HepG2 (cell line): ENCODE measurements around the gene TXNDC16. TPM values are rescaled to one million over a fixed set of nuclear protein-coding genes. Genes with fewer than 3 reads are reported as not detected.
A peak's percentile ranks its signal among the peaks of the same experiment; 100 is the strongest.
"Not testable (repeated sequence)": the region's sequence is repeated elsewhere in the genome, so short reads cannot be mapped to it uniquely, and the experiment has no call there.

ENCODE experiments used
- ATAC-seq: fragments of 200-7000 bp; cut with Tn5 transposase; 3 replicates; pipeline ENCODE4 v1.9.1; 2020; ENCODE audit warnings: mild to moderate bottlenecking, moderate library complexity
- BruUV-seq: library from RNA; stranded (reverse); fragments of 400-500 nt; replicated peaks from 2 replicates; lab custom pipeline; 2021; lab: Mats Ljungman, UMichigan
- CTCF ChIA-PET: fragments of 300-600 bp; formaldehyde crosslinking; extraction: SDS; loops from one replicate; lab custom pipeline; 2021; ENCODE audit warnings: low total read pairs, inconsistent platforms, low intra/inter-chr PET ratio; lab: Yijun Ruan, JAX
- POLR2A ChIA-PET: fragments of 350-600 bp; sonication (Branson Sonifier 250); formaldehyde crosslinking; loops from one replicate; lab custom pipeline; 2020; ENCODE audit warnings: antibody characterized with exemption, inconsistent platforms; lab: Yijun Ruan, JAX
- DNase-seq: peaks from one replicate; pipeline ENCODE4 v3.0.0-alpha.2; 2015; ENCODE audit warnings: low spot score
- FAIRE-seq: peaks from 3 replicates; lab custom pipeline; 2011; peaks lifted over from hg19 to GRCh38; lab: Jason Lieb, UNC
- H2AFZ ChIP-seq: one replicate; pipeline ENCODE4 v1.6.1; 2011; ENCODE audit warnings: low read length, inconsistent platforms
- H3K27ac ChIP-seq: fragments of 300-600 bp; 3 replicates; pipeline ENCODE4 v1.8.0; 2011; ENCODE audit warnings: mixed run types, mild to moderate bottlenecking, mixed read lengths, low read length, inconsistent platforms; ENCODE audit not compliant: insufficient read depth; ENCODE audit errors: extremely low read length
- H3K27me3 ChIP-seq, 2 experiments: fragments of 200-600 bp in 1 of 2; 2 replicates in 1 of 2; 3 replicates in 1 of 2; pipeline versions ENCODE4 v1.6.0 to v1.8.0; 2011; ENCODE audit warnings: low read length in 2 of 2, mild to moderate bottlenecking in 2 of 2, moderate library complexity in 2 of 2, inconsistent platforms in 1 of 2; ENCODE audit not compliant: insufficient read depth in 2 of 2, control insufficient read depth in 1 of 2
- H3K36me3 ChIP-seq, 2 experiments: fragments of 200-600 bp in 1 of 2; replicated peaks in 1 of 2; 2 replicates in 1 of 2; 3 replicates in 1 of 2; pipeline versions ENCODE4 v1.5.1 to v1.8.0; 2011; ENCODE audit warnings: low read length in 2 of 2, inconsistent platforms in 1 of 2; ENCODE audit not compliant: insufficient read depth in 2 of 2, control insufficient read depth in 1 of 2
- H3K4me1 ChIP-seq: 2 replicates; pipeline ENCODE4 v1.5.1; 2012; ENCODE audit warnings: low read length, inconsistent platforms; ENCODE audit not compliant: insufficient read depth
- H3K4me2 ChIP-seq: 2 replicates; pipeline ENCODE4 v1.6.0; 2011; ENCODE audit warnings: low read depth, low read length, inconsistent platforms
- H3K4me3 ChIP-seq, 3 experiments: fragments of 200-600 bp in 1 of 3; sonication (generic), shearing (Covaris generic) in 1 of 3; replicated peaks in 1 of 3; 2 replicates each; pipeline ENCODE4 v1.5.1; 2011 to 2016; ENCODE audit warnings: low read length in 3 of 3, inconsistent platforms in 2 of 3, low read depth in 2 of 3, mild to moderate bottlenecking in 2 of 3, control low read depth in 1 of 3, mixed read lengths in 1 of 3; ENCODE audit not compliant: insufficient read depth in 1 of 3
- H3K79me2 ChIP-seq: one replicate; pipeline ENCODE4 v1.6.1; 2011; ENCODE audit warnings: low read length, inconsistent platforms; ENCODE audit not compliant: insufficient read depth
- H3K9ac ChIP-seq: 2 replicates; pipeline ENCODE4 v1.6.0; 2011; ENCODE audit warnings: mild to moderate bottlenecking, low read depth, low read length, inconsistent platforms; ENCODE audit not compliant: insufficient read depth
- H3K9me3 ChIP-seq: 2 replicates; pipeline ENCODE4 v1.5.1; 2012; ENCODE audit warnings: mild to moderate bottlenecking, low read length
- H4K20me1 ChIP-seq: 2 replicates; pipeline ENCODE4 v1.6.0; 2011; ENCODE audit warnings: inconsistent platforms, mild to moderate bottlenecking, low read length, moderate library complexity; ENCODE audit not compliant: insufficient read depth
- ZNF136 ChIP-seq: sonication (generic); formaldehyde crosslinking; IDR thresholded peaks from 2 replicates; pipeline ENCODE4 v1.8.1; 2022; ENCODE audit warnings: low read depth, mild to moderate bottlenecking, moderate library complexity, missing genetic modification reagents
- WGBS: methylation state at CpG from one replicate; pipeline ENCODE4 v1.1.6; 2017; ENCODE audit warnings: low lambda C conversion rate; 5-methylcytosine and 5-hydroxymethylcytosine counted together
- in situ Hi-C: cut with HindIII; loops from 2 replicates; pipeline ENCODE4 v1.10.0; 2017; ENCODE audit warnings: low pct_unique_long_range_greater_than_20kb; ENCODE audit not compliant: extremely low pct_ligation_motif_present
- intact Hi-C: fragments of 100-400 bp; cut with micrococcal nuclease; formaldehyde crosslinking; loops from one replicate; pipeline ENCODE4 v1.10.0; 2022; ENCODE audit not compliant: unreplicated experiment
- polyA plus RNA-seq, 8 experiments: library from polyadenylated mRNA; depleted of rRNA in 3 of 8; stranded (reverse) in 7 of 8; unstranded in 1 of 8; fragments of >200 nt; fragmentation: Illumina TruSeq in 4 of 8; extraction: Trizol in 4 of 8; gene quantifications; 2 replicates each; pipeline versions ENCODE4 v1.2.1 to v1.2.3, GENCODE V29; 2011 to 2016; ENCODE audit warnings: low read depth in 4 of 8, missing spikeins in 1 of 8, mixed read lengths in 1 of 8; ENCODE audit not compliant: insufficient read depth in 1 of 8
- total RNA-seq, 5 experiments: library from RNA; depleted of rRNA; stranded (reverse); fragments of >200 nt; fragmentation: Illumina TruSeq; extraction: Trizol; gene quantifications; 2 replicates each; pipeline ENCODE4 v1.2.3, GENCODE V29; 2016; ENCODE audit warnings: low read depth in 1 of 5
- TF ChIP-seq, protein P1 (sequence below): sonication (generic); formaldehyde crosslinking; IDR thresholded peaks from 2 replicates; pipeline ENCODE4 v1.5.0; 2020; ENCODE audit warnings: missing genetic modification reagents
- TF ChIP-seq, protein P2 (sequence below): sonication (generic); formaldehyde crosslinking; IDR thresholded peaks from 2 replicates; pipeline ENCODE4 v1.4.0; 2020; ENCODE audit warnings: missing genetic modification reagents

Gene TXNDC16
- total and polyA plus RNA-seq, 2 of the 13 experiments (the other 11 are each of a cell fraction or from before 2014, with no cell fraction given): 4.6 to 6.2 TPM

DNA sequence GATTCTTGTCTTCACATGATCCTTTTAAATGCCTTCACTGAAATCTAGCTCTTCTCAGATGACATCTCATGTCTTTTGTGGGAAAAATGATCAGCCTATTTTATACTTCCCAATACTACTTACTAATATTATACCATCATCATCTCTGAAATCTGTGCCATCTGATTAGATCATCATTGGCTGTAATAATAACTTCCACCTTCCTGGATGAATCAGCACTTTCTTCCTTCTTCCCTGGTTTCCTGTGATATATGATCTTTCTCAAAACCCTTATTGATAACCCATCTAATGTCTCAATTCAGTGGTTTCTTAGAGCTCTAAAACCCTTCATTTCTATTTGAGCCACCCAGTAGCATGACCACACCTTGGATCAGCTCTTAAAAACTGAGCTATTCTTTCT lies 31.2 kb upstream of the TXNDC16 start:
- CTCF ChIA-PET: no interaction called here
- no peak overlapping the region for H3K4me3 ChIP-seq
- H3K9me3 ChIP-seq: no peaks in the 10 kb centered on the region
- no peaks in the 10 kb centered on the region for H3K27me3 ChIP-seq
- no peak for ATAC-seq
- POLR2A ChIA-PET: no interaction called here
- H2AFZ ChIP-seq: no peak overlapping the region
- no peak overlapping the region for H3K4me2 ChIP-seq
- TF ChIP-seq, protein P1, sequence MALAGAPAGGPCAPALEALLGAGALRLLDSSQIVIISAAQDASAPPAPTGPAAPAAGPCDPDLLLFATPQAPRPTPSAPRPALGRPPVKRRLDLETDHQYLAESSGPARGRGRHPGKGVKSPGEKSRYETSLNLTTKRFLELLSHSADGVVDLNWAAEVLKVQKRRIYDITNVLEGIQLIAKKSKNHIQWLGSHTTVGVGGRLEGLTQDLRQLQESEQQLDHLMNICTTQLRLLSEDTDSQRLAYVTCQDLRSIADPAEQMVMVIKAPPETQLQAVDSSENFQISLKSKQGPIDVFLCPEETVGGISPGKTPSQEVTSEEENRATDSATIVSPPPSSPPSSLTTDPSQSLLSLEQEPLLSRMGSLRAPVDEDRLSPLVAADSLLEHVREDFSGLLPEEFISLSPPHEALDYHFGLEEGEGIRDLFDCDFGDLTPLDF (CRISPR knock-in tag): no peak
- TF ChIP-seq, protein P2, sequence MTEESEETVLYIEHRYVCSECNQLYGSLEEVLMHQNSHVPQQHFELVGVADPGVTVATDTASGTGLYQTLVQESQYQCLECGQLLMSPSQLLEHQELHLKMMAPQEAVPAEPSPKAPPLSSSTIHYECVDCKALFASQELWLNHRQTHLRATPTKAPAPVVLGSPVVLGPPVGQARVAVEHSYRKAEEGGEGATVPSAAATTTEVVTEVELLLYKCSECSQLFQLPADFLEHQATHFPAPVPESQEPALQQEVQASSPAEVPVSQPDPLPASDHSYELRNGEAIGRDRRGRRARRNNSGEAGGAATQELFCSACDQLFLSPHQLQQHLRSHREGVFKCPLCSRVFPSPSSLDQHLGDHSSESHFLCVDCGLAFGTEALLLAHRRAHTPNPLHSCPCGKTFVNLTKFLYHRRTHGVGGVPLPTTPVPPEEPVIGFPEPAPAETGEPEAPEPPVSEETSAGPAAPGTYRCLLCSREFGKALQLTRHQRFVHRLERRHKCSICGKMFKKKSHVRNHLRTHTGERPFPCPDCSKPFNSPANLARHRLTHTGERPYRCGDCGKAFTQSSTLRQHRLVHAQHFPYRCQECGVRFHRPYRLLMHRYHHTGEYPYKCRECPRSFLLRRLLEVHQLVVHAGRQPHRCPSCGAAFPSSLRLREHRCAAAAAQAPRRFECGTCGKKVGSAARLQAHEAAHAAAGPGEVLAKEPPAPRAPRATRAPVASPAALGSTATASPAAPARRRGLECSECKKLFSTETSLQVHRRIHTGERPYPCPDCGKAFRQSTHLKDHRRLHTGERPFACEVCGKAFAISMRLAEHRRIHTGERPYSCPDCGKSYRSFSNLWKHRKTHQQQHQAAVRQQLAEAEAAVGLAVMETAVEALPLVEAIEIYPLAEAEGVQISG: no peak
- no peaks in the 10 kb centered on the region for H4K20me1 ChIP-seq
- H3K79me2 ChIP-seq: no peaks in the 10 kb centered on the region
- no peaks in the 10 kb centered on the region for H3K4me1 ChIP-seq
- FAIRE-seq: no peak
- H3K27ac ChIP-seq: no peak overlapping the region
- no peak overlapping the region for H3K9ac ChIP-seq
- no TSS peak for BruUV-seq
- in situ Hi-C loops: no loop called here
- H3K36me3 ChIP-seq: no peaks in the 10 kb centered on the region
- intact Hi-C loops: no loop called here
- no peak for DNase-seq

DNA sequence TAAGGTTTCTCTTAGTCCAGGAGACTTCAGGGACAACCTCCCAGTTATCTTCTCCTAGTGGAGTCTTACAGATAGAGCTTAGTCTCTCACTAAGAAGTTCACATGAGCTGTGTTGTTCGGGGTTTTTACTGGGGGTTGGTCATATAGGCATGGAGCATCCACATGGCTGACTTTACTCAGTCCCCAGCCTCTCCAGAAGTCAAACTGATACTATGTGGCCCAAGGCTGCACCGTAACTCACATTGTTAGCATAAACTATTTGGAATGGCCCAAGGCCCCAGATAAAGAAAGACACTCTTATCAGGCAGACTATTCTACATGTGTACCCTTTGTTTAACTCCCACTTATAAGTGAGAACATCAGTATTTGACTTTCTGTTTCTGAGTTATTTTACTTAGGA lies 23.6 kb upstream of the TXNDC16 start:
- no TSS peak for BruUV-seq
- peaks cover 16% of the 10 kb centered on the region for H3K9me3 ChIP-seq
- no peaks in the 10 kb centered on the region for H3K36me3 ChIP-seq
- no peak overlapping the region for H2AFZ ChIP-seq
- DNase-seq (no peak), FAIRE-seq (no peak), ATAC-seq (peak; percentile 61; the same call in 1 of the 3 replicates)
- CTCF ChIA-PET: no interaction called here
- no peaks in the 10 kb centered on the region for H3K27me3 ChIP-seq
- H4K20me1 ChIP-seq: no peaks in the 10 kb centered on the region
- no peak overlapping the region for H3K4me3 ChIP-seq
- in situ Hi-C loops: no loop called here
- H3K79me2 ChIP-seq: no peaks in the 10 kb centered on the region
- peaks cover 18% of the 10 kb centered on the region; the same call in 1 of the 2 replicates for H3K4me1 ChIP-seq
- POLR2A ChIA-PET: no interaction called here
- no peak for TF ChIP-seq ZNF136 (CRISPR knock-in tag)
- intact Hi-C loops: no loop called here
- H3K27ac ChIP-seq: no peak overlapping the region
- H3K4me2 ChIP-seq: no peak overlapping the region
- WGBS: 0% methylated on average over 1 of the region's 2 CpGs
- no peak overlapping the region for H3K9ac ChIP-seq

DNA sequence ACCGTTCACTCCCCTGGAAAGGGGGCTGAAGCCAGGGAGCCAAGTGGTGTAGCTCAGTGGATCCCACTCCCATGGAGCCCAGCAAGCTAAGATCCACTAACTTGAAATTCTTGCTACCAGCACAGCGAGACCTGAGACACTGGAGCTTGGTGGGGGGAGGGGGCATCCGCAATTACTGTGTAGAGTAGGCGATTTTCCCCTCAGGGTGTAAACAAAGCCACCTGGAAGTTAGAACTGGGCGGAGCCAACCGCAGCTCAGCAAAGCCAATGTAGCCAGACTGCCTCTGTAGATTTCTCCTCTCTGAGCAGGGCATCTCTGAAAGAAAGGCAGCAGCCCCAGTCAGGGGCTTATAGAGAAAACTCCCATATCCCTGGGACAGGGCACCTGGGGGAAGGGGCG lies 16.1 kb upstream of the TXNDC16 start:
- ATAC-seq, H3K27me3 ChIP-seq, H3K27ac ChIP-seq, H3K4me2 ChIP-seq, H3K36me3 ChIP-seq, BruUV-seq, in situ Hi-C loops, CTCF ChIA-PET, FAIRE-seq, H4K20me1 ChIP-seq, H2AFZ ChIP-seq, POLR2A ChIA-PET, H3K79me2 ChIP-seq, H3K9ac ChIP-seq, DNase-seq, intact Hi-C loops, H3K4me3 ChIP-seq, H3K4me1 ChIP-seq: not testable (repeated sequence)
- WGBS: 77% methylated on average over 6 of the region's 7 CpGs
- peaks cover 16% of the 10 kb centered on the region for H3K9me3 ChIP-seq
